Stimulated activated naive CD4-positive, alpha-beta T cell treated with Interleukin-2 at 50 U/mL for 16 hours (primary cell): ENCODE data around the gene MAML3.

Experiments
- DNase-seq: peaks from one replicate; lab custom pipeline; 2025; lab: John Stamatoyannopoulos, UW

Gene MAML3

GRCh38 chr4:139899346-139899745 is 254.6 kb downstream of the MAML3 start:
- DNase-seq: no peak

- no peak for DNase-seq
Measured at GRCh38 chr4:139898293-139898692, 255.7 kb downstream of the MAML3 start.

GRCh38 chr4:139896091-139896604 is 257.8 kb downstream of the MAML3 start:
- DNase-seq: no peak

GRCh38 chr4:139893801-139894200 is 260.2 kb downstream of the MAML3 start:
- DNase-seq: no peak

- DNase-seq: no peak
Measured at GRCh38 chr4:139892973-139893736, 260.8 kb downstream of the MAML3 start.

GRCh38 chr4:139890816-139891215 is 263.2 kb downstream of the MAML3 start:
- DNase-seq: no peak

- DNase-seq: no peak
Measured at GRCh38 chr4:139889901-139890300, 264.1 kb downstream of the MAML3 start.

- no peak for DNase-seq
Measured at GRCh38 chr4:139889264-139889663, 264.7 kb downstream of the MAML3 start.

GRCh38 chr4:139887962-139888735 is 265.8 kb downstream of the MAML3 start:
- no peak for DNase-seq

GRCh38 chr4:139887376-139887802 is 266.6 kb downstream of the MAML3 start:
- DNase-seq: no peak

GRCh38 chr4:139886798-139887197 is 267.2 kb downstream of the MAML3 start:
- DNase-seq: no peak

GRCh38 chr4:139884438-139884837 is 269.5 kb downstream of the MAML3 start:
- no peak for DNase-seq

GRCh38 chr4:139880841-139881240 is 273.1 kb downstream of the MAML3 start:
- no peak for DNase-seq

- no peak for DNase-seq
Measured at GRCh38 chr4:139878050-139878449, 275.9 kb downstream of the MAML3 start.

- no peak for DNase-seq
Measured at GRCh38 chr4:139876337-139876941, 277.5 kb downstream of the MAML3 start.

- no peak for DNase-seq
Measured at GRCh38 chr4:139875411-139875825, 278.6 kb downstream of the MAML3 start.

GRCh38 chr4:139873111-139873860 is 280.7 kb downstream of the MAML3 start:
- DNase-seq: no peak

GRCh38 chr4:139872274-139872673 is 281.7 kb downstream of the MAML3 start:
- DNase-seq: no peak

GRCh38 chr4:139869810-139870209 is 284.2 kb downstream of the MAML3 start:
- no peak for DNase-seq

GRCh38 chr4:139866276-139866962 is 287.6 kb downstream of the MAML3 start:
- DNase-seq: no peak

- no peak for DNase-seq
Measured at GRCh38 chr4:139865537-139865936, 288.4 kb downstream of the MAML3 start.
